ENCODE measurements around the gene RHOA.
"Not testable (repeated sequence)": the region's sequence is repeated elsewhere in the genome, so short reads cannot be mapped to it uniquely, and the experiment has no call there.

RHOA gene

GRCh38 chr3:49333091-49333490, 78.7 kb downstream of the RHOA start:
- DNase-seq (ENCODE audit: extremely low read depth in 1 of 2, low read depth in 1 of 2): no peak

- no peak for DNase-seq (ENCODE audit: extremely low read depth in 1 of 2, low read depth in 1 of 2)
Observed at GRCh38 chr3:49329186-49329585, 82.6 kb downstream of the RHOA start.

- not testable (repeated sequence) for DNase-seq (ENCODE audit: extremely low read depth in 1 of 2, low read depth in 1 of 2)
Observed at GRCh38 chr3:49328350-49328749, 83.4 kb downstream of the RHOA start.

- no peak for DNase-seq (ENCODE audit: extremely low read depth in 1 of 2, low read depth in 1 of 2)
Observed at GRCh38 chr3:49327485-49327884, 84.3 kb downstream of the RHOA start.

- DNase-seq (ENCODE audit: extremely low read depth in 1 of 2, low read depth in 1 of 2): no peak
Observed at GRCh38 chr3:49324768-49325167, 87.0 kb downstream of the RHOA start.

- DNase-seq (ENCODE audit: extremely low read depth in 1 of 2, low read depth in 1 of 2): no peak
Observed at GRCh38 chr3:49316696-49317457, 94.9 kb downstream of the RHOA start.

GRCh38 chr3:49313896-49314688, 97.7 kb downstream of the RHOA start:
- no peak for DNase-seq (ENCODE audit: extremely low read depth in 1 of 2, low read depth in 1 of 2)

- DNase-seq (ENCODE audit: extremely low read depth in 1 of 2, low read depth in 1 of 2): no peak
Observed at GRCh38 chr3:49311283-49311682, 100.5 kb downstream of the RHOA start.

GRCh38 chr3:49310677-49311076, 101.1 kb downstream of the RHOA start:
- no peak for DNase-seq (ENCODE audit: extremely low read depth in 1 of 2, low read depth in 1 of 2)
